SH-SY5Y (cell line): ENCODE results near the gene LRRC59.

Experiments
- GATA2 ChIP-seq: IDR thresholded peaks from 2 replicates; pipeline ENCODE4 v1.6.1; 2011; ENCODE audit warnings: mild to moderate bottlenecking, low read depth, low read length
- GATA3 ChIP-seq: IDR thresholded peaks from 2 replicates; pipeline ENCODE4 v1.6.1; 2011; ENCODE audit warnings: low read depth, mild to moderate bottlenecking, low read length, moderate library complexity

DNA sequence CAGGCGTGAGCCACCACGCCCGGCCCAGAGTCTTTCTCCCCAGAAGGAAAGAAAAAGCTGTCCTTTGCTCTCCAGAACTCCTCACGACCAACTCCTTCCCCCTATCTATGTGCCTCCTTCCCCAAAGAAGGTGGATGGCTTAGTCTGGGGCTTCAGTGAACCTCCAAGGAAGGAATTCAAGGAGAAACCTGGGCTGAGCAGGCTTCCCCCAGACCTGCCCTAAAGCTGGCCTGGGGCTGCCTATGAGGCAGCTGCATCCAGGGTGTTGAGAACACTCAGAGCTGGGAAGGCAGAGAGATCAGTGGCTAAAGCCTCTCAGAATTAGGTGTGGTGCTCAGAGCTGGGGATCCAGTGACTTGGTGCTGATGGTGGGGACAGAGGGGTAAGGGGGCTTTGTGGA lies 32.5 kb upstream of the LRRC59 start:
- TF ChIP-seq GATA2 (no peak), GATA3 (no peak)
